MM.1S (cell line): ENCODE data around the gene KCTD7.

Experiments used
- DNase-seq: peaks from one replicate; pipeline ENCODE4 v3.0.0-alpha.2; 2015
- H2AFZ ChIP-seq: fragments of 300-600 bp; sonication (generic); 2 replicates; pipeline ENCODE4 v1.6.0; 2016; ENCODE audit warnings: antibody characterized with exemption, low read length
- H3F3A ChIP-seq: fragments of 300-600 bp; sonication (generic); 2 replicates; pipeline ENCODE4 v1.6.1; 2016; ENCODE audit warnings: mild to moderate bottlenecking, antibody characterized with exemption, low read length, moderate library complexity, mixed read lengths; ENCODE audit not compliant: insufficient read depth
- H3K27ac ChIP-seq: fragments of 300-600 bp; sonication (generic); 2 replicates; pipeline ENCODE4 v1.5.1; 2016; ENCODE audit warnings: mild to moderate bottlenecking, low read length
- H3K27me3 ChIP-seq: fragments of 300-600 bp; sonication (generic); replicated peaks from 2 replicates; pipeline ENCODE4 v1.6.0; 2016; ENCODE audit warnings: low read length; ENCODE audit not compliant: insufficient read depth
- H3K36me3 ChIP-seq: fragments of 300-600 bp; sonication (generic); replicated peaks from 2 replicates; pipeline ENCODE4 v1.6.1; 2016; ENCODE audit warnings: mild to moderate bottlenecking, low read length, mixed read lengths; ENCODE audit not compliant: insufficient read depth
- H3K4me1 ChIP-seq: fragments of 300-600 bp; sonication (generic); 2 replicates; pipeline ENCODE4 v1.6.1; 2016; ENCODE audit warnings: low read length, mixed read lengths
- H3K4me2 ChIP-seq: fragments of 300-600 bp; sonication (generic); 2 replicates; pipeline ENCODE4 v1.6.0; 2016; ENCODE audit warnings: low read depth, low read length
- H3K4me3 ChIP-seq: fragments of 300-600 bp; sonication (generic); 2 replicates; pipeline ENCODE4 v1.5.1; 2016; ENCODE audit warnings: low read length, mixed read lengths
- H3K79me2 ChIP-seq: fragments of 300-600 bp; sonication (generic); 2 replicates; pipeline ENCODE4 v1.6.1; 2016; ENCODE audit warnings: mixed run types, low read length, mixed read lengths
- H3K9ac ChIP-seq: fragments of 300-600 bp; sonication (generic); 2 replicates; pipeline ENCODE4 v1.6.1; 2016; ENCODE audit warnings: low read length, mixed read lengths
- H3K9me2 ChIP-seq: fragments of 300-600 bp; sonication (generic); replicated peaks from 2 replicates; pipeline ENCODE4 v1.6.1; 2016; ENCODE audit warnings: mild to moderate bottlenecking, low read length, mixed read lengths; ENCODE audit not compliant: insufficient read depth
- H3K9me3 ChIP-seq: fragments of 300-600 bp; sonication (generic); replicated peaks from 2 replicates; pipeline ENCODE4 v1.6.1; 2016; ENCODE audit warnings: mild to moderate bottlenecking, low read length, mixed read lengths; ENCODE audit not compliant: insufficient read depth
- H4K20me1 ChIP-seq: fragments of 300-600 bp; sonication (generic); 2 replicates; pipeline ENCODE4 v1.6.1; 2016; ENCODE audit warnings: mild to moderate bottlenecking, low read length, moderate library complexity, mixed read lengths; ENCODE audit not compliant: insufficient read depth
- EZH2 ChIP-seq: fragments of 300-600 bp; sonication (generic); optimal IDR thresholded peaks from 2 replicates; pipeline ENCODE3; 2017; ENCODE audit warnings: low read depth, mild to moderate bottlenecking, antibody characterized with exemption, low read length, mixed read lengths
- EZH2phosphoT487 ChIP-seq: fragments of 300-600 bp; sonication (generic); IDR thresholded peaks from 2 replicates; pipeline ENCODE4 v1.6.1; 2018; ENCODE audit warnings: antibody characterized with exemption, low read length
- TF ChIP-seq, protein P1 (sequence below): fragments of 300-600 bp; sonication (generic); IDR thresholded peaks from 2 replicates; pipeline ENCODE4 v1.5.1; 2016; ENCODE audit warnings: antibody characterized with exemption, low read length, mixed read lengths

The KCTD7 gene

DNA sequence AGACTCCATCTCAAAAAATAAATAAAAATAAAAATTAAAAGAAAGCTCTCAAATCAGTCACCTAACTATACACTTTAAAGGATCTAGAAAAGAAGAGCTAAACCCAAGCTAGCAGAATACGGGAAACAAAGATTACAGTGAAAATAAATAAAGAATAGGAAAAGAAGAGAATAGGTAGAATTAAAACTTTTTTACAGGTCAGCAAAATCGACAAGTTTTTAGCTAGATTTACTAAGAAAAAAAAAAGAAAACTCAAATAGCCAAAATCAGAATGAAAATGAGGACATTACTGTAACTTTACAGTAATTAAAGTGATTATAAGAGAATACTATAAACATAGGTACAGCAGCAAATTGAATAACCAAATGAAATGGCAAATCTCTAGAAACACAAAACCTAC is 60.4 kb downstream of the KCTD7 start:
- Histone ChIP-seq H3K4me2 (no peak overlapping the region), H2AFZ (no peak overlapping the region), H3K9ac (no peak overlapping the region), H3K36me3 (no peaks in the 10 kb centered on the region), H3K4me3 (no peak overlapping the region), H3F3A (no peaks in the 10 kb centered on the region), H3K9me2 (no peaks in the 10 kb centered on the region), H3K27ac (no peak overlapping the region), H3K79me2 (no peaks in the 10 kb centered on the region), H4K20me1 (no peaks in the 10 kb centered on the region), H3K9me3 (no peaks in the 10 kb centered on the region), H3K27me3 (no peaks in the 10 kb centered on the region), H3K4me1 (no peaks in the 10 kb centered on the region)
- TF ChIP-seq EZH2 (no peak), EZH2phosphoT487 (no peak)
- TF ChIP-seq, protein P1, sequence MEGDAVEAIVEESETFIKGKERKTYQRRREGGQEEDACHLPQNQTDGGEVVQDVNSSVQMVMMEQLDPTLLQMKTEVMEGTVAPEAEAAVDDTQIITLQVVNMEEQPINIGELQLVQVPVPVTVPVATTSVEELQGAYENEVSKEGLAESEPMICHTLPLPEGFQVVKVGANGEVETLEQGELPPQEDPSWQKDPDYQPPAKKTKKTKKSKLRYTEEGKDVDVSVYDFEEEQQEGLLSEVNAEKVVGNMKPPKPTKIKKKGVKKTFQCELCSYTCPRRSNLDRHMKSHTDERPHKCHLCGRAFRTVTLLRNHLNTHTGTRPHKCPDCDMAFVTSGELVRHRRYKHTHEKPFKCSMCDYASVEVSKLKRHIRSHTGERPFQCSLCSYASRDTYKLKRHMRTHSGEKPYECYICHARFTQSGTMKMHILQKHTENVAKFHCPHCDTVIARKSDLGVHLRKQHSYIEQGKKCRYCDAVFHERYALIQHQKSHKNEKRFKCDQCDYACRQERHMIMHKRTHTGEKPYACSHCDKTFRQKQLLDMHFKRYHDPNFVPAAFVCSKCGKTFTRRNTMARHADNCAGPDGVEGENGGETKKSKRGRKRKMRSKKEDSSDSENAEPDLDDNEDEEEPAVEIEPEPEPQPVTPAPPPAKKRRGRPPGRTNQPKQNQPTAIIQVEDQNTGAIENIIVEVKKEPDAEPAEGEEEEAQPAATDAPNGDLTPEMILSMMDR = no peak
- no peak for DNase-seq

DNA sequence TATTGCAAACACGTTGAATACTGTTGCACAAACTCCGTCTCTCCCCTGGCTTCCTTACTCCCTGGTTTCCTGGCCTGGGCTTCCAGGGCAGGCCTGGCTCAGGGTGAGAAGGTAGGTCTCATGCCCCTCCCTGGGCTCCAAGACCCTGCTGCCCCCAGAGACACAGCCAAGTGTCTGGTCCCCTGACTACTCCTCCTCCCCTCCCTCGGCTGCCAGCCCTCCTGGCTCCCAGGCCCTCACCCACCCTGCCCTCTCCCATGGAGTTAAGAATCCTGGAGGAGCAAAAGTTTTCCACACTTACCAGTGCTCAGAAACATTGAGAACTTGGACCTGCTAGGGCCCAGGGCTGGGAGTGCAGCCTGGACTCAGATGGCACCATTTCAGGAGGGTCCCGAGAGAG is 64.7 kb downstream of the KCTD7 start:
- Histone ChIP-seq H3F3A (no peaks in the 10 kb centered on the region), H3K4me2 (no peak overlapping the region), H3K9me2 (no peaks in the 10 kb centered on the region), H3K4me3 (no peak overlapping the region), H3K27ac (no peak overlapping the region), H2AFZ (no peak overlapping the region), H3K27me3 (no peaks in the 10 kb centered on the region), H3K4me1 (no peaks in the 10 kb centered on the region), H3K9me3 (no peaks in the 10 kb centered on the region), H4K20me1 (no peaks in the 10 kb centered on the region), H3K36me3 (no peaks in the 10 kb centered on the region), H3K79me2 (no peaks in the 10 kb centered on the region), H3K9ac (no peak overlapping the region)
- TF ChIP-seq EZH2 (no peak), EZH2phosphoT487 (no peak)
- TF ChIP-seq, protein P1 = no peak
- DNase-seq = no peak
